H9 (cell line): ENCODE data around the gene TCAF1. TPM values are rescaled to one million over a fixed set of nuclear protein-coding genes. Genes with fewer than 3 reads are reported as not detected.
A peak's percentile ranks its signal among the peaks of the same experiment; 100 is the strongest.

Experiments used
- DNase-seq: peaks from one replicate; pipeline ENCODE4 v3.0.0-alpha.2; 2017
- H2AFZ ChIP-seq: one replicate; pipeline ENCODE4 v1.6.1; 2013; ENCODE audit warnings: mild to moderate bottlenecking, low read length, control low read depth, moderate library complexity
- H2AK5ac ChIP-seq: 2 replicates; pipeline ENCODE4 v1.6.1; 2013; ENCODE audit warnings: low read length, control low read depth, mixed read lengths; ENCODE audit not compliant: insufficient read length
- H2BK120ac ChIP-seq: one replicate; pipeline ENCODE4 v1.6.1; 2013; ENCODE audit warnings: low read depth, mild to moderate bottlenecking, low read length, control low read depth, inconsistent platforms; ENCODE audit not compliant: poor library complexity, severe bottlenecking
- H2BK12ac ChIP-seq: 2 replicates; pipeline ENCODE4 v1.6.1; 2013; ENCODE audit warnings: low read length, control low read depth, mixed read lengths, low read depth; ENCODE audit not compliant: insufficient read length
- H2BK15ac ChIP-seq: 2 replicates; pipeline ENCODE4 v1.6.1; 2013; ENCODE audit warnings: low read depth, low read length, control low read depth
- H2BK20ac ChIP-seq: one replicate; pipeline ENCODE4 v1.6.1; 2013; ENCODE audit warnings: low read depth, mild to moderate bottlenecking, low read length, control low read depth, inconsistent platforms; ENCODE audit not compliant: poor library complexity, severe bottlenecking
- H2BK5ac ChIP-seq: 2 replicates; pipeline ENCODE4 v1.6.1; 2013; ENCODE audit warnings: low read length, control low read depth, mixed read lengths; ENCODE audit not compliant: insufficient read length
- H3K14ac ChIP-seq: 2 replicates; pipeline ENCODE4 v1.6.1; 2013; ENCODE audit warnings: low read length, control low read depth; ENCODE audit not compliant: insufficient read depth
- H3K18ac ChIP-seq: 2 replicates; pipeline ENCODE4 v1.6.1; 2013; ENCODE audit warnings: low read depth, mild to moderate bottlenecking, mixed read lengths, low read length, control low read depth; ENCODE audit not compliant: insufficient read length
- H3K23ac ChIP-seq: 2 replicates; pipeline ENCODE4 v1.6.1; 2013; ENCODE audit warnings: low read length, control low read depth, mixed read lengths, low read depth; ENCODE audit not compliant: insufficient read length
- H3K23me2 ChIP-seq: 2 replicates; pipeline ENCODE4 v1.6.1; 2013; ENCODE audit warnings: low read depth, mild to moderate bottlenecking, mixed read lengths, low read length, control low read depth; ENCODE audit not compliant: insufficient read length, poor library complexity, severe bottlenecking
- H3K27ac ChIP-seq: 2 replicates; pipeline ENCODE4 v1.5.1; 2013; ENCODE audit warnings: low read length, control low read depth, mixed read lengths, low read depth; ENCODE audit not compliant: insufficient read length
- H3K27me3 ChIP-seq: 2 replicates; pipeline ENCODE4 v1.6.1; 2013; ENCODE audit warnings: low read length, control low read depth, inconsistent platforms; ENCODE audit not compliant: insufficient read depth
- H3K4ac ChIP-seq: 2 replicates; pipeline ENCODE4 v1.6.1; 2013; ENCODE audit warnings: low read depth, mild to moderate bottlenecking, control low read depth, inconsistent platforms, low read length, moderate library complexity
- H3K4me1 ChIP-seq: 2 replicates; pipeline ENCODE4 v1.6.1; 2013; ENCODE audit warnings: low read length, control low read depth, inconsistent platforms; ENCODE audit not compliant: insufficient read depth
- H3K4me2 ChIP-seq: 2 replicates; pipeline ENCODE4 v1.6.1; 2013; ENCODE audit warnings: low read length, control low read depth, mixed read lengths; ENCODE audit not compliant: insufficient read length, insufficient read depth
- H3K56ac ChIP-seq: 2 replicates; pipeline ENCODE4 v1.6.1; 2013; ENCODE audit warnings: low read depth, mild to moderate bottlenecking, mixed read lengths, low read length, control low read depth; ENCODE audit not compliant: insufficient read length
- H3K79me1 ChIP-seq: 2 replicates; pipeline ENCODE4 v1.6.1; 2013; ENCODE audit warnings: low read depth, mild to moderate bottlenecking, moderate library complexity, low read length, control low read depth, inconsistent platforms; ENCODE audit not compliant: insufficient read depth, poor library complexity, severe bottlenecking
- H3K79me2 ChIP-seq: 2 replicates; pipeline ENCODE4 v1.6.1; 2013; ENCODE audit warnings: low read length, control low read depth, inconsistent platforms; ENCODE audit not compliant: insufficient read depth
- H3K9ac ChIP-seq: 2 replicates; pipeline ENCODE4 v1.6.1; 2013; ENCODE audit warnings: low read length, control low read depth, mixed read lengths; ENCODE audit not compliant: insufficient read length; ENCODE audit errors: extremely low read depth
- H3K9me3 ChIP-seq: one replicate; pipeline ENCODE4 v1.6.1; 2013; ENCODE audit warnings: low read depth, low read length, inconsistent platforms; ENCODE audit not compliant: control insufficient read depth
- H3T11ph ChIP-seq: one replicate; pipeline ENCODE4 v1.6.1; 2013; ENCODE audit warnings: mild to moderate bottlenecking, low read length, control low read depth, inconsistent platforms
- H4K20me1 ChIP-seq: one replicate; pipeline ENCODE4 v1.6.1; 2013; ENCODE audit not compliant: control insufficient read depth, insufficient read length, insufficient read depth
- H4K5ac ChIP-seq: 2 replicates; pipeline ENCODE4 v1.6.1; 2013; ENCODE audit warnings: low read depth, mild to moderate bottlenecking, mixed read lengths, low read length, control low read depth; ENCODE audit not compliant: insufficient read length
- H4K8ac ChIP-seq: replicated peaks from 2 replicates; pipeline ENCODE4 v1.6.1; 2013; ENCODE audit warnings: low read length, control low read depth, mixed read lengths, low read depth; ENCODE audit not compliant: insufficient read length
- H4K91ac ChIP-seq: 2 replicates; pipeline ENCODE4 v1.6.1; 2013; ENCODE audit warnings: low read depth, mild to moderate bottlenecking, moderate library complexity, mixed read lengths, low read length, control low read depth; ENCODE audit not compliant: insufficient read length
- H3K27ac Mint-ChIP-seq, 3 experiments: 2 replicates in 2 of 3; 3 replicates in 1 of 3; pipeline ENCODE4 v1.8.0; 2020 to 2021; ENCODE audit warnings: mixed read lengths in 3 of 3, mild to moderate bottlenecking in 1 of 3, moderate library complexity in 1 of 3
- H3K27me3 Mint-ChIP-seq: 2 replicates; pipeline ENCODE4 v1.8.0; 2021; ENCODE audit warnings: low read depth, mild to moderate bottlenecking, moderate library complexity, mixed read lengths
- H3K36me3 Mint-ChIP-seq, 3 experiments: 2 replicates in 2 of 3; 3 replicates in 1 of 3; pipeline ENCODE4 v1.8.0; 2020 to 2021; ENCODE audit warnings: low read depth in 3 of 3, mixed read lengths in 3 of 3; ENCODE audit not compliant: insufficient read depth in 1 of 3
- H3K4me1 Mint-ChIP-seq, 2 experiments: 2 replicates each; pipeline ENCODE4 v1.8.0; 2020; ENCODE audit warnings: mixed read lengths in 2 of 2
- H3K4me3 Mint-ChIP-seq, 2 experiments: 2 replicates in 1 of 2; 3 replicates in 1 of 2; pipeline ENCODE4 v1.8.0; 2020 to 2021; ENCODE audit warnings: mild to moderate bottlenecking in 2 of 2, mixed read lengths in 2 of 2, moderate library complexity in 1 of 2
- H3K9me3 Mint-ChIP-seq, 2 experiments: 2 replicates in 1 of 2; 3 replicates in 1 of 2; pipeline ENCODE4 v1.8.0; 2020; ENCODE audit warnings: mild to moderate bottlenecking in 2 of 2, mixed read lengths in 2 of 2, moderate library complexity in 1 of 2
- CTCF ChIP-seq: fragments of 200-600 bp; sonication (generic); conservative IDR thresholded peaks from 3 replicates; pipeline ENCODE4 v1.8.0; 2021; ENCODE audit warnings: antibody characterized with exemption, mild to moderate bottlenecking
- WGBS: extraction: QIAGEN DNeasy Blood & Tissue Kit; methylation state at CpG from one replicate; pipeline ENCODE4 v1.1.7; 2013; ENCODE audit warnings: missing lambda C conversion rate, low lambda C conversion rate, mixed read lengths; ENCODE audit not compliant: insufficient read length; ENCODE audit errors: extremely low coverage; 5-methylcytosine and 5-hydroxymethylcytosine counted together
- total RNA-seq: library from RNA; stranded (reverse); gene quantifications from 2 replicates; pipeline ENCODE4 v1.2.1, GENCODE V29; 2021

The TCAF1 gene
- total RNA-seq, 1 experiment from 2014 or later, result 46.8 TPM

- no peak overlapping the region for H2BK20ac ChIP-seq
- no peak overlapping the region for H2BK120ac ChIP-seq
- no peak overlapping the region for H2AFZ ChIP-seq
- H3K23me2 ChIP-seq, result peaks cover 16% of the 10 kb centered on the region
- H3K79me2 ChIP-seq, result no peaks in the 10 kb centered on the region
- Mint-ChIP-seq H3K27me3 (peaks cover 6% of the 10 kb centered on the region), H3K36me3 (no peaks in the 10 kb centered on the region), H3K9me3 (no peaks in the 10 kb centered on the region), H3K27ac (peak overlapping the region in 2 of 3 experiments; percentile 46 to 89; a peak in 3 of 7 replicates), H3K4me3 (peak overlapping the region; percentile 72 to 87), H3K4me1 (peaks cover 24 to 34% of the 10 kb centered on the region in 2 experiments)
- TF ChIP-seq CTCF, result no peak
- H3K9ac ChIP-seq, result peak overlapping the region; percentile 53
- H4K5ac ChIP-seq, result no peak overlapping the region
- peak; percentile 56 for DNase-seq
- H4K20me1 ChIP-seq, result no peaks in the 10 kb centered on the region
- H3K56ac ChIP-seq, result no peak overlapping the region
- no peak overlapping the region for H4K8ac ChIP-seq
- H3K27me3 ChIP-seq, result no peaks in the 10 kb centered on the region
- H3K4ac ChIP-seq, result no peak overlapping the region
- no peak overlapping the region for H3K18ac ChIP-seq
- no peak overlapping the region for H2BK12ac ChIP-seq
- H3K23ac ChIP-seq, result no peak overlapping the region
- H2BK5ac ChIP-seq, result no peak overlapping the region
- H2BK15ac ChIP-seq, result no peak overlapping the region
- no peak overlapping the region for H2AK5ac ChIP-seq
- H3T11ph ChIP-seq, result no peak overlapping the region
- peaks cover 3% of the 10 kb centered on the region for H3K79me1 ChIP-seq
- no peak overlapping the region for H4K91ac ChIP-seq
- peak overlapping the region; percentile 66; the same call in 1 of the 2 replicates for H3K14ac ChIP-seq
- H3K4me1 ChIP-seq, result 0 out of 2 replicates have a peak, but pooled peaks cover 6% of the 10 kb centered on the region
- no peak overlapping the region for H3K27ac ChIP-seq
- no peaks in the 10 kb centered on the region for H3K9me3 ChIP-seq
- no CpG with 5 or more reads among the region's 21 CpGs for WGBS
- peak overlapping the region; percentile 88 for H3K4me2 ChIP-seq
These were observed 19.9 kb downstream of the TCAF1 start for GRCh38 chr7:143882020-143882603.
